SK-N-SH treated with all-trans-retinoic acid at 6 μM for 48 hours (cell line): ENCODE data around the gene NEURL1.

Source experiments
- BACH2 ChIP-seq: fragments of 250-450 bp; sonication (Bioruptor Pico); IDR thresholded peaks from 2 replicates; pipeline ENCODE4 v1.9.0; 2021; ENCODE audit warnings: mild to moderate bottlenecking, borderline replicate concordance
- GLIS3 ChIP-seq: fragments of 250-450 bp; sonication (Bioruptor Pico); IDR thresholded peaks from 2 replicates; pipeline ENCODE4 v1.5.0; 2020; ENCODE audit warnings: mild to moderate bottlenecking, moderate library complexity
- SNAI2 ChIP-seq: fragments of 250-450 bp; sonication (Bioruptor Pico); IDR thresholded peaks from 2 replicates; pipeline ENCODE4 v1.5.0; 2020; ENCODE audit warnings: mild to moderate bottlenecking, moderate library complexity
- ZFP3 ChIP-seq: fragments of 250-450 bp; sonication (Bioruptor Pico); IDR thresholded peaks from 2 replicates; pipeline ENCODE4 v1.5.0; 2020; ENCODE audit warnings: mild to moderate bottlenecking, moderate library complexity
- ZNF565 ChIP-seq: fragments of 450-650 bp; formaldehyde crosslinking; conservative IDR thresholded peaks from 2 replicates; pipeline ENCODE4 v1.5.0; 2020; ENCODE audit warnings: low read depth, mild to moderate bottlenecking, moderate library complexity
- ZNF8 ChIP-seq: fragments of 450-650 bp; formaldehyde crosslinking; IDR thresholded peaks from 2 replicates; pipeline ENCODE4 v1.5.0; 2020; ENCODE audit warnings: mild to moderate bottlenecking, moderate library complexity
- TF ChIP-seq, protein P1 (sequence below): fragments of 250-450 bp; sonication (Bioruptor Pico); IDR thresholded peaks from 2 replicates; pipeline ENCODE4 v1.8.0; 2020; ENCODE audit warnings: mild to moderate bottlenecking, moderate library complexity, borderline replicate concordance
- TF ChIP-seq, protein P2 (sequence below): fragments of 250-450 bp; sonication (Bioruptor Pico); IDR thresholded peaks from 2 replicates; pipeline ENCODE4 v1.5.1; 2020; ENCODE audit warnings: low read depth, mild to moderate bottlenecking, moderate library complexity

DNA sequence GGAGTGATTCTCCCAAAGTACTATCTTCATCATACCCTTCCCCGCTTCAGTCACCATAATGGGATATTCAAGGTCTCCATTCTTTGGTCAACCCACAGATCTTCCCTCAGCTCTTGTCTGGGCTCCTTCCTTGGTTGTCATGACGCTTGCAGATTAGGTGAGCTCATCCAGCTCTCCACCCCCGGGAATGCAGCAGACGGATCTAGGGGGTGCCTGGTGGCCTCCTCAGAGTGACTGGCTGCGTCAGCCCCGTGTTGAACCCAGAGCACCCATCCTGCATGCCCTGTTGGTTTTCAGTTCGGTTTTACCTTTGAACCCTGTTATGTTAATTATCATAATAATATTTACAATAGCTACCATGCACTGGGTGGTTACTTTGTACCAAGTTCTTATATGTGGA is 6.4 kb downstream of the NEURL1 start:
- no peak for TF ChIP-seq ZNF565 (CRISPR knock-in tag)
- no peak for TF ChIP-seq ZFP3 (CRISPR knock-in tag)
- no peak for TF ChIP-seq GLIS3
- TF ChIP-seq, protein P1, sequence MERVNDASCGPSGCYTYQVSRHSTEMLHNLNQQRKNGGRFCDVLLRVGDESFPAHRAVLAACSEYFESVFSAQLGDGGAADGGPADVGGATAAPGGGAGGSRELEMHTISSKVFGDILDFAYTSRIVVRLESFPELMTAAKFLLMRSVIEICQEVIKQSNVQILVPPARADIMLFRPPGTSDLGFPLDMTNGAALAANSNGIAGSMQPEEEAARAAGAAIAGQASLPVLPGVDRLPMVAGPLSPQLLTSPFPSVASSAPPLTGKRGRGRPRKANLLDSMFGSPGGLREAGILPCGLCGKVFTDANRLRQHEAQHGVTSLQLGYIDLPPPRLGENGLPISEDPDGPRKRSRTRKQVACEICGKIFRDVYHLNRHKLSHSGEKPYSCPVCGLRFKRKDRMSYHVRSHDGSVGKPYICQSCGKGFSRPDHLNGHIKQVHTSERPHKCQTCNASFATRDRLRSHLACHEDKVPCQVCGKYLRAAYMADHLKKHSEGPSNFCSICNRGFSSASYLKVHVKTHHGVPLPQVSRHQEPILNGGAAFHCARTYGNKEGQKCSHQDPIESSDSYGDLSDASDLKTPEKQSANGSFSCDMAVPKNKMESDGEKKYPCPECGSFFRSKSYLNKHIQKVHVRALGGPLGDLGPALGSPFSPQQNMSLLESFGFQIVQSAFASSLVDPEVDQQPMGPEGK (CRISPR knock-in tag), result no peak
- TF ChIP-seq ZNF8 (CRISPR knock-in tag), result no peak
- TF ChIP-seq, protein P2, sequence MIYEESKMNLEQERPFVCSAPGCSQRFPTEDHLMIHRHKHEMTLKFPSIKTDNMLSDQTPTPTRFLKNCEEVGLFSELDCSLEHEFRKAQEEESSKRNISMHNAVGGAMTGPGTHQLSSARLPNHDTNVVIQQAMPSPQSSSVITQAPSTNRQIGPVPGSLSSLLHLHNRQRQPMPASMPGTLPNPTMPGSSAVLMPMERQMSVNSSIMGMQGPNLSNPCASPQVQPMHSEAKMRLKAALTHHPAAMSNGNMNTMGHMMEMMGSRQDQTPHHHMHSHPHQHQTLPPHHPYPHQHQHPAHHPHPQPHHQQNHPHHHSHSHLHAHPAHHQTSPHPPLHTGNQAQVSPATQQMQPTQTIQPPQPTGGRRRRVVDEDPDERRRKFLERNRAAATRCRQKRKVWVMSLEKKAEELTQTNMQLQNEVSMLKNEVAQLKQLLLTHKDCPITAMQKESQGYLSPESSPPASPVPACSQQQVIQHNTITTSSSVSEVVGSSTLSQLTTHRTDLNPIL, result no peak
- no peak for TF ChIP-seq BACH2 (CRISPR knock-in tag)
- no peak for TF ChIP-seq SNAI2 (CRISPR knock-in tag)
